Measurements from ENCODE around the gene EAF1.
"Not testable (repeated sequence)": the region's sequence is repeated elsewhere in the genome, so short reads cannot be mapped to it uniquely, and the experiment has no call there.

EAF1 gene

GRCh38 chr3:15409239-15409638 is 18.2 kb upstream of the EAF1 start:
- no peak for DNase-seq

DNA sequence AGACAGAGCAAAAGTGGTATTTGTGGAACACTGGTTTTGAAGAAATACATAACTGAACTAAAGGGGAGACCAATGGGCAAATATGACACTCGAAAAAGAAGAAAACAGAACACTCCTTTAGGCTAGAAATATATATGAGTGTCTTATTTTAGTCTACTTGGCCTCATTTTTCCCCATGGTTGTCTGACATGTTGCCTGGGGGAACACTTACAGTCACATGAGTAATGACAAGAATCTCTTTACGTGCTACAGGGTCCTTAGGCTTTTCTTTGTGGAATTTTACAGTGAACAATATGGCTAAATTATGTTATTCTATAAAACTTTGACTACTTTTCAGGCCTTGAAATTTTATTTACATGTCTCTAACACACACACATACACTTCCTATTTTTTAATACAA is 17.6 kb upstream of the EAF1 start:
- no peak for DNase-seq

DNA sequence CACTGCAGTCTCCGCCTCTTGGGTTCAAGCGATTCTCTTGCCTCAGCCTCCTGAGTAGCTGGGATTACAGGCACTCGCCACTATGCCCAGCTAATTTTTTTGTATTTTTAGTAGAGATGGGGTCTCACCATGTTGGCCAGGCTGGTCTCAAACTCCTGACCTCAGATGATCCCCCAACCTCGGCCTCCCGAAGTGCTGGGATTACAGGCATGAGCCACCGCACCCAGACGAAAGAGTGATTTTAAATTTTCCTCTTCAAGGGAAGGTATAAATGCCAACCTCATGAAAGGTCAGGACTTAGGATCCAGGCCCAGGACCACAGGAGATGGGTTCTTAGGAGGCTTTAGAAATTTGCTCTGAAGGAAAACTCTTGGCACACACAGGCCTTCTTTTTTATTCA is 16.4 kb upstream of the EAF1 start:
- DNase-seq: not testable (repeated sequence)

DNA sequence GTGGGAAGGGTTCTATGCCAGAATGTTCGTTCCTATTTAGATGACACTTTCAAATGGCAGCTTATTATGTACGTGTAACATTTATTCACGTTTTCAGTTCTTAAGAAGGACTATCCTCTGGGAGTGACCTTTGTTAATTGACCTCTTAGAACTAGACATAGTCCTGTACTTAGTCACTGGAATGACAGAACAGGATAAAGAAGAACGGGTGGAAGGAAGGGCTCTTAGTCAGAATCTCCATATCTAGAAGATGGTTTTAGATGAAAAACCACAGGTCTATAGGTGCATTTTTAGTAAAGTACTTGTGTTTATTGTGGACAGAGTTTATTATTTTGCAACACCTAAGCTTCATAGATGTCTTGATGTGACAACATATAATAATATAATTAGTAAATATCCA is 6.5 kb upstream of the EAF1 start:
- no peak for DNase-seq

GRCh38 chr3:15426579-15427118 is 749 bp upstream of the EAF1 start:
- DNase-seq: no peak

DNA sequence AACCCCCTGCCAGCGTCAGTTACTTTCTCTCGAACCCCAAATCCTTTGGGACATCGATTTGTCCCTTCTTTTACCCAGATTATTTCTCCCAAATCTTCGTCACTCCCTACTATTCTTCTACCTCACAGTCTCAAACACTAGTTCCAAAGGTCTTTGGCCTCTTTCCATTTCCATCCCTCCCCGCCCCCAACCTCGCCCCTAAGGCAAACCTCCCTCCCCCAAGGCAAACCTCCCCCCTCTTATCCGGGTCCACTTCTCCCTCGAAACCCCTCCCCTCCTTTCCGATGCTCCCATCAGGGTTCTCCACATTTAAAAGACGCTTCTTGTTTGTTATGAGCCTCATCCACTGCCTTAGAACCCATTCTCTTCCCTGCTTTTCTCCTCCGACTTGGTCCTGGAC is 583 bp downstream of the EAF1 start:
- DNase-seq: no peak

DNA sequence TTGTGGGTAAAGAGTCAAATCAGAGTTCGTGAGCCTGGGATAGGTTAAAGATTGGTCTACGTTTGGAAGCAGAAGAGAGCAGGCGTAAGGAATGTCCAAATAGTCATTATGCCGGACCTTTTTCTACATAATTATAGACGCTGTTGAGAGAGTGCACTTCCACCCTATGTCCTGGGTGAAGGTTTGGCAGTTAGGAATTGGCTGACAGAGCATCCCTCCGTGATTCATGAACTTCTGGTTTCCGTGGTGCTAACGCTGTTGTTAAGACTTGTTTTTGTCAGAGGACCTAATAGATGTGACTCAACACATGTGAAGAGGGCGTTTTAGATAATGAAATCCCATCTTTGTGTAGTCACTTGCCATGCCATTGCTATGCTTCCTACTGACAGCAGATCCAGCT is 1.1 kb downstream of the EAF1 start:
- DNase-seq: peak; percentile 14

DNA sequence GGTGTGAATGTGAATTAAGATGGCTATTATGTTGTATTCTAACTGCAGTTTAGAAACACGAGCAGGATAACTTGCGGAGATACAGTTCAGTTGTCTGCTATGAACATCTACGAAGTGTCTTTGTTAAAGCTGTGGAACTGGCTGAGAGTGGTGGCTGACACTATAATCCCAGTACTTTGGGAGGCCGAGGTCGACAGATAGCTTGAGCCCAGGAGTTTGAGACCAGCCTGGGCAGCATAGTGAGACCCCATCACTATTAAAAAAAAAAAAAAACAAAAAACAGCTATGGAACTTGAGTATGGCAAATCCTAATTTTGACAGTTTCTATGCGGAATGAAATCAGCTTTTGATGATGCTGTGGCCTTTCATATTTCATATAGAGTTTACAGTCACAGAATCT is 1.7 kb downstream of the EAF1 start:
- no peak for DNase-seq

- no peak for DNase-seq
Measured at GRCh38 chr3:15430624-15431023, 3.2 kb downstream of the EAF1 start.

- no peak for DNase-seq
Measured at GRCh38 chr3:15431256-15431837, 3.9 kb downstream of the EAF1 start.

- DNase-seq: no peak
Measured at GRCh38 chr3:15433531-15433930, 6.1 kb downstream of the EAF1 start.

DNA sequence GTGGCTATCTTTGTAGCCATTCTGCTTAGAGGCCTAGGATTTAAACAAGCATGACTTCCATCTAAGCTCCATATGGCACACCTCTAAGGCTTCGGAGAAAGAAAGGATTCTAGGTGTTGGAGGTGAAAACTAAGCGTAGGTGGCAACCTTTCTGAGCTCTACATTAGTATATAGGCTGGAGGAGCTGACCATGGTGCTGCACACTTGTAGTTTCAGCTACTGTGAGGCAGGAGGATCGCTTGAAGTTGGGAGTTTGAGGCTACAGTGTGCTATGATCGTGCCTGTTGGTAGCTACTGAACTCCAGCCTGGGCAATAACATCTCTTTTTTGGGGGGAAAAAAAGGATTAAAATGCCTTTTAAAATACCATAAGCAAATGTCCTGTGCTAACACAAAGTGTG is 7.4 kb downstream of the EAF1 start:
- no peak for DNase-seq

DNA sequence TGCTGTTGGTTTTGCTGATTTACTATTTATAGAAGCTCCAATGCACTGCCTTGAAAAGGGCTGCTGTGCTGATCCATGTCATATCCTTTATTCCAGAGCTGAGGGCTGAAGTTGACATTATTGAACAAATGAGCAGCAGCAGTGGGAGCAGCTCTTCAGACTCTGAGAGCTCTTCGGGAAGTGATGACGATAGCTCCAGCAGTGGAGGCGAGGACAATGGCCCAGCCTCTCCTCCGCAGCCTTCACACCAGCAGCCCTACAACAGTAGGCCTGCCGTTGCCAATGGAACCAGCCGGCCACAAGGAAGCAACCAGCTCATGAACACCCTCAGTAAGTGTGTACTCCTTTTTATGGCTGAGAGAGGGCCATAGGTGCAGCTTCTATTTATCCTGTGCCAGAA is 8.8 kb downstream of the EAF1 start:
- DNase-seq: no peak

DNA sequence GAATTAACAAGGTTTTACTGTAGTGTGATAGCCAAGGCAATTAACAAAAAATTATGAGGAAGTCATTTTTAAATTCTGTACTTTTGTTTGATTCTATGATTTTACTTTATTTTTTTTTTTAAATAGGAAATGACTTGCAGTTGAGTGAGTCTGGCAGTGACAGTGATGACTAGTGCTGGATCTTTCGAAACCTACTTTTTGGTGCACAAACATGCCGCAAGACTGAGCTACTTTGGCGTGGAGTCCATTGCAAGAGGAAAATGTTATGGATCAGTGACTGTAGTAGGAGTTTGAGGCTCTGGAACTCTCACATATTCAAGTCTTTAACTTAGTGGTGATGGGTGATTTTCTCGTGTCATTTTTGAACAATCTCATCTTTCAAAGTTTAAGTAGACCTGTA is 11.6 kb downstream of the EAF1 start:
- DNase-seq: no peak

- DNase-seq: no peak
Measured at GRCh38 chr3:15439476-15439875, 12.1 kb downstream of the EAF1 start.

DNA sequence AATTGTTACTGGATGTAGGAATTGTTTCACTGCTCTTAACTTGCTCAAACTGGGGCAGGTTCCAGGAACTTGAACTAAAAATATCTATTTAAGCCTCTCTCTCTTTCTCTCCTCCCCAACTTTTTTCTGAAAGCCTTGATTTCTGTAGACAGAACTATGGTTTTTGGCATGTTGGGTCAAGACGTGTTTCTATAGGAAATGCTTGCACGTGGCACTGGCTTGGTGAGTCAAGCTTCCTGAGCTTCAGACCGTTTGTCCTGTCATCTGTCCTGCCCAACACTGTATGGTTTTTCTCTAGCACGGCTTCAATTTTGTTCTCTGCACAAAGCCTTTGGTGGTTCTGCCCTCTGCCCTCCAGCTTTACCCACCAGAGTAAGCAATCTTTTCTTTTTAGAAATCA is 13.5 kb downstream of the EAF1 start:
- no peak for DNase-seq

DNA sequence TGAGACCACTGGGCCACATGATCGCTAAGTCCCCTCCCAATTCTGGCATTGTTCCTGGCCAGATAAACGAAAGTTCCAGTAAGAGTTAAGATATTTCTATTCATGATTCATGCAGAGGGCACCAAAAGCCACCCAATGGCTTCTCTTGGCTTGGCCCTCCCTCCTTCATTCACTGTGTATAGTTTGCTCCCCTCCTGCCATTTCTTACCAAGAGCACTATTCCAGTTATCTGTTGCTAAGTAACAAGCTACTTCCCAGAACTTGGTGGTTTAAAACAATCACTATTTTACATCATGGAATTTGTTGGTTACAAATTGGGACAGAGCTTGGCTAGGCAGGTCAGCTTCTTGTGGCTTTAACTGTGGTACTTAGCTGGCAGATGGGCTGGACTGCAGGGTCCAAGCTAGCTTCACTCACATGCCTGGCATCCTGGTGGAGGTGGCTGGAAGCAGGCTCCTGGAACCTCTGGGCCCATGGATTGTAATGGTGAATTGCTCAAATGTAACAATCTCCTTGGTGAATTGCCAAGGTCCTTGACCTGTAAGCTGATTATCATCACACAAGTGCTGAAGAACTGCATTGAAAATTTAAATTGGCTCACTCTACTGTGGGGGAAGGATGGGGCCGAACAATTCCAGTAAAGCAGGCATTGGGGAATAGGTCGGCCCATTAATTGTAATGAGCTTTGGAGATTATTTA is 16.6 kb downstream of the EAF1 start:
- no peak for DNase-seq

DNA sequence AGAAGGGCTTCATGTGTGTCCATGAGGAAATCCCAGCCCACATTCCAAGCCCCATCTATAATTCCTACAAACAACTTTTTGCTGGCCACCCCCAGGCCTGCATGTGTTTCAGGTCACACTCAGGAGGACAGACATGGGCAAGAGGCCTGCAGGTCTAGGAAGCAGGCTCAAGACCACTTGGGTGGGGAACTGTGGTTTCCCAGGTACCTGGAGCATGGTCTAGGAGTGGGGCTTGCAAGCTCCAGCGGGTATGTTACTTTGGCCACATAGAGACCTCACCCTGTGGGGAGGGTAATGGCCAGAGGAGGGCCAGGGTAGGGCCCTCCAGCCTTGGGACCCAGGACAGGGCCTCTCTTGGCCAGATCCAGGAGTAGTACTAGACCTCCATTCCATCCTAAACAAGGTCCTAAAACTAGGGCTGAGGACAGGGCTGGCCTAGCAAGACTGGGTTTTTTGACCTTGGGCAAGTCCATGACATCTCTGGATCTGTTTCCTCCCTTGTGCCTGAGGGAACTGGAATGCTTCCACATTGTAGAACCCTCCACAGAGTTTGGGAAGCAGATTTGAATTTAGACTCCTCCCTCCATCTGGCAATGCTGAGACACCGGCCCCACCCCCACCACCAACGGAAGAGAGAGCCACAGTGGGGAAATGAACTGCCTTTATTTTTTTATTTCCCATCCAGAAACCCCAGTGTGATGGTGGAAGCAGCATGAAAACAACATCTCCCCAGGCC is 22.3 kb downstream of the EAF1 start:
- DNase-seq: no peak

DNA sequence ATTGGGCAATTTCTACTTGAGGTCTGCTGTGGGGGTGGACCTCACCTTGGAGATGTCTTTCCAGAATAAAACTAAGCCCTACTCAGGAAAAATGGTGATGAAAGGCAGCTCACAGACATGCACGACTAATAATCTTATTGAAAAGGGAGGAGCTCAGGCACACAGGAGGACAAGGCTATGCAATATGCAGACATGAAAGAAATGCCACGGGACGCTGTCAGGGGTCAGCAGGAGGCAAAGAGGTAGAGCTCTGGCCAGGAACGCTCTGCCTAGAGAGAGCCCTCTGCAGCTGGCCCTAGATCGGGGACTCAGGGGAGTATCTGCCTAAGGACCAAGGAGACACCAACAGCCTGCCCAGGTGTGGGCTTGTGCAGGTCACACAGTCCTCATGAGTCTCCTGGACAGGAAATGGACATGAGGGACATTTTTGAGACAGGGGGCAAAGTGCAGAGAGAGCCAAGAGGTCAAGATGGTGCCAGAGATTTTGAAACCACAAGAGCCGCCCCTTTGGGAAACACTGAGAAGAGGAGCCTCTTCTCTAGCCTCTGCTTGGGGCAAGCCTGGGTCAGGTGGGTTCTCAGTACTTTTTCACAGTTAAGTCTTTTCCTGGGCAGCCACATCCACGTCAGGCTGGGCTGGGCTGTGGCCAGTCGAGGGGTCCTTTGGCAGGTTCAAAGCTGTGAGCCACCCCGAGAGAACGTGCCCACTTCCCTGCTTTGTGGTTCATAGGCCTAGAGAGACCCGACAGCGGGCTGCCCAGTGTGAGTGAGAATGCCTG is 23.2 kb downstream of the EAF1 start:
- DNase-seq: no peak

GRCh38 chr3:15451216-15452113 is 24.1 kb downstream of the EAF1 start:
- no peak for DNase-seq

- no peak for DNase-seq
Measured at GRCh38 chr3:15452156-15452555, 24.8 kb downstream of the EAF1 start.

DNA sequence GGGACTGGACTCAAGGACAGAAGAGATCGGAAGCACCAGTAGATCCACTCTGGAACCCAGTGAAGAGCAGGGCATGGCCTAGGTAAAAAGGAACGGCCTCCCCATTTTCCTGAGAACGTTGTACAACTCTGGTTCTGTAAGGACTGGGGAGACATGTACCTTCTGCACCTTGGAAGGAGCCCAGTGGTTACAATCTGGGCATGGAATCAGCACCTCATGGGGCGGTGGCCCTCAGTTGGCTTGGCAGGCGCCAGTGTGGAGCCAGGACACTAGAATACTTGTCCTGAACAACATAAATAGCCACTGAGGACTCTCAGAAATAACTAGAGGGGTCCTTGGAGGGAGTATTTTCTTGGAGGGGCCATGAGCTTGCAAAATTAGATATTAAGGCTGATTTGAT is 25.6 kb downstream of the EAF1 start:
- DNase-seq: no peak
